Measurements from ENCODE around the gene AATK. TPM values are rescaled to one million over a fixed set of nuclear protein-coding genes. Genes with fewer than 3 reads are reported as not detected.

Gene AATK
- total and polyA plus RNA-seq, 2 experiments from 2014 or later, result 1.1 to 5.0 TPM

DNA sequence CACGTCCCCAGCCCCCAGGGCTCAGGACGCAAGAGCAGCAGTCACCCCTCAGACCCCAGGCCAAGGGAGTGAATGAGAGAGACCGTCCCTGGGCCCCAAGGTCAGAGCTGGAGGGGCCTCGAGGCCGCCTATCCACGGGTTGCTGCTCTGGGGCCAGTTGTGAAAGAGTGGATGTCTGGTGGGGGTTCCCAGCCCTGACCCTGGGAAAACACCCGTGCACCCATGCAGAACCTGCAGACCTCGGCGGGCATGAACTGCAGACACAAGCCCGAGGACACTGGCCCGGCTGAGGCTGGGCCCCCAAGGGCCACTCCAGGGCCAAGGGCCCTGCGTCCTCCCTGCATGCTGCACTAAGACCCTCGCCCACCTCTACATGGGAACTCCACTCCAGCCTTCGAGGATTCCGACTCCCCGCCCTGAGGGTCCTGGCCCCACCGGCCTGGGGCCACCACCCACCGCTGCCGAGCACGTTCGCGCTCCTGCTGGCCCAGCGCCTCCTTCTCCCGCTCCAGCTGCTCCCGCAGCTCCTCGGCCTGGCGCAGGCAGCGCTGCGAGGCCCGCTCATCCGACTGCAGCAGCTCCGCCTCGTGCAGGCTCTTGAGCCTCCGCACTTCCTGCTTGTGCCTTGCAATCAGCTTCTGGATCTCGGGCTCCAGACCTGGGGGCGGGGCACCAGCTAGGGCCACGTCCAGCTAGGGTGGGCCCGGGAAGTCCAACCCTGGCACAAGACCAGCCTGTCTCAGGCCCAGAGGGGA lies 27.6 kb upstream of the AATK start:
- H3K4me1 Mint-ChIP-seq, result no peaks in the 10 kb centered on the region
- TF ChIP-seq STAT1 (IDR thresholded peaks at IDR 0.05; ENCODE audit: unreplicated experiment), result no peak
- no peak overlapping the region for H2AFZ ChIP-seq
- no peaks in the 10 kb centered on the region for H3K9me2 ChIP-seq (ENCODE audit: insufficient read depth)
- no peaks in the 10 kb centered on the region for H3K4me1 ChIP-seq (ENCODE audit: insufficient read depth)
- H3K27me3 ChIP-seq (ENCODE audit: insufficient read depth), result no peaks in the 10 kb centered on the region
- peaks cover 2% of the 10 kb centered on the region for H3K27me3 Mint-ChIP-seq (ENCODE audit: insufficient read depth, low read depth, poor library complexity)
- H3K9me3 Mint-ChIP-seq, result no peaks in the 10 kb centered on the region
- no peak overlapping the region for H3K4me3 Mint-ChIP-seq
- H3K27ac Mint-ChIP-seq, result no peak overlapping the region
- H4K20me1 ChIP-seq (replicated peaks; ENCODE audit: insufficient read depth), result no peaks in the 10 kb centered on the region
- DNase-seq (ENCODE audit: low spot score) (no peak), ATAC-seq (no peak)
- no peak overlapping the region for H3K4me3 ChIP-seq
- H3K36me3 ChIP-seq (ENCODE audit: insufficient read depth), result no peaks in the 10 kb centered on the region; the same call in 1 of the 2 replicates
- H3F3A ChIP-seq (replicated peaks; ENCODE audit: low read depth), result no peaks in the 10 kb centered on the region
- no peak overlapping the region for H3K27ac ChIP-seq (ENCODE audit: low read depth)
- H3K79me2 ChIP-seq (replicated peaks; ENCODE audit: insufficient read depth), result no peaks in the 10 kb centered on the region
- H3K4me2 ChIP-seq, result no peak overlapping the region
- H3K36me3 Mint-ChIP-seq (ENCODE audit: low read depth), result 0 out of 3 replicates have a peak, but pooled peaks cover 9% of the 10 kb centered on the region

DNA sequence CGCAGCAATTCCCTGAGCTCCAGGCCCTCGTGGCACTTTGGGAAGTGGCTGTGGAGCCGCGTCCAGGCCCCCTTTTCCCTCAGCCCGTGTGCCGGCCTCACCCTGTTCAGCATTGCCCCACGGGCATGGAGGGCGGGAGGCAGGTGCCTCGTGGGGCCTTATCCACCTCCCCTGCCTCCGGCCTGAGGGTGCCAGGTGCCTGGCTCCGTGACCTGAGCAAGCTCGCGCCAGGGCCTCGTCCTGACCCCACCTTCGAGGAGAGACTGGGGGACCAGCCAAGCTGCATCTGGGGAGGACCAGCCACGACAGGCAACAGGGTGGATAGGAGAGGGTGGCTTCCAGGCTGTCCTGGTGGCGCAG lies 27.0 kb upstream of the AATK start:
- no peak overlapping the region for H2AFZ ChIP-seq
- DNase-seq (ENCODE audit: low spot score) (no peak), ATAC-seq (no peak)
- no peaks in the 10 kb centered on the region for H3F3A ChIP-seq (replicated peaks; ENCODE audit: low read depth)
- no peak overlapping the region for H3K27ac ChIP-seq (ENCODE audit: low read depth)
- H3K79me2 ChIP-seq (replicated peaks; ENCODE audit: insufficient read depth), result no peaks in the 10 kb centered on the region
- Mint-ChIP-seq H3K4me3 (no peak overlapping the region), H3K4me1 (no peaks in the 10 kb centered on the region), H3K27ac (no peak overlapping the region), H3K27me3 (ENCODE audit: insufficient read depth, low read depth, poor library complexity) (peaks cover 2% of the 10 kb centered on the region), H3K9me3 (no peaks in the 10 kb centered on the region), H3K36me3 (ENCODE audit: low read depth) (0 out of 3 replicates have a peak, but pooled peaks cover 9% of the 10 kb centered on the region)
- no peak overlapping the region for H3K4me3 ChIP-seq
- no peak overlapping the region for H3K4me2 ChIP-seq
- no peaks in the 10 kb centered on the region for H3K27me3 ChIP-seq (ENCODE audit: insufficient read depth)
- no peaks in the 10 kb centered on the region for H3K9me2 ChIP-seq (ENCODE audit: insufficient read depth)
- H4K20me1 ChIP-seq (replicated peaks; ENCODE audit: insufficient read depth), result no peaks in the 10 kb centered on the region
- no peaks in the 10 kb centered on the region for H3K36me3 ChIP-seq (ENCODE audit: insufficient read depth)
- no peaks in the 10 kb centered on the region for H3K4me1 ChIP-seq (ENCODE audit: insufficient read depth)
- TF ChIP-seq, protein P1, sequence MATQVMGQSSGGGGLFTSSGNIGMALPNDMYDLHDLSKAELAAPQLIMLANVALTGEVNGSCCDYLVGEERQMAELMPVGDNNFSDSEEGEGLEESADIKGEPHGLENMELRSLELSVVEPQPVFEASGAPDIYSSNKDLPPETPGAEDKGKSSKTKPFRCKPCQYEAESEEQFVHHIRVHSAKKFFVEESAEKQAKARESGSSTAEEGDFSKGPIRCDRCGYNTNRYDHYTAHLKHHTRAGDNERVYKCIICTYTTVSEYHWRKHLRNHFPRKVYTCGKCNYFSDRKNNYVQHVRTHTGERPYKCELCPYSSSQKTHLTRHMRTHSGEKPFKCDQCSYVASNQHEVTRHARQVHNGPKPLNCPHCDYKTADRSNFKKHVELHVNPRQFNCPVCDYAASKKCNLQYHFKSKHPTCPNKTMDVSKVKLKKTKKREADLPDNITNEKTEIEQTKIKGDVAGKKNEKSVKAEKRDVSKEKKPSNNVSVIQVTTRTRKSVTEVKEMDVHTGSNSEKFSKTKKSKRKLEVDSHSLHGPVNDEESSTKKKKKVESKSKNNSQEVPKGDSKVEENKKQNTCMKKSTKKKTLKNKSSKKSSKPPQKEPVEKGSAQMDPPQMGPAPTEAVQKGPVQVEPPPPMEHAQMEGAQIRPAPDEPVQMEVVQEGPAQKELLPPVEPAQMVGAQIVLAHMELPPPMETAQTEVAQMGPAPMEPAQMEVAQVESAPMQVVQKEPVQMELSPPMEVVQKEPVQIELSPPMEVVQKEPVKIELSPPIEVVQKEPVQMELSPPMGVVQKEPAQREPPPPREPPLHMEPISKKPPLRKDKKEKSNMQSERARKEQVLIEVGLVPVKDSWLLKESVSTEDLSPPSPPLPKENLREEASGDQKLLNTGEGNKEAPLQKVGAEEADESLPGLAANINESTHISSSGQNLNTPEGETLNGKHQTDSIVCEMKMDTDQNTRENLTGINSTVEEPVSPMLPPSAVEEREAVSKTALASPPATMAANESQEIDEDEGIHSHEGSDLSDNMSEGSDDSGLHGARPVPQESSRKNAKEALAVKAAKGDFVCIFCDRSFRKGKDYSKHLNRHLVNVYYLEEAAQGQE (IDR thresholded peaks at IDR 0.05; ENCODE audit: unreplicated experiment), result no peak
- TF ChIP-seq POLR2AphosphoS5 (IDR thresholded peaks at IDR 0.05; ENCODE audit: low read depth), result no peak
- no peak for TF ChIP-seq ZNF114 (CRISPR knock-in tag; IDR thresholded peaks at IDR 0.05)
- TF ChIP-seq JUNB (IDR thresholded peaks at IDR 0.05; ENCODE audit: unreplicated experiment), result no peak
- TF ChIP-seq, protein P2, sequence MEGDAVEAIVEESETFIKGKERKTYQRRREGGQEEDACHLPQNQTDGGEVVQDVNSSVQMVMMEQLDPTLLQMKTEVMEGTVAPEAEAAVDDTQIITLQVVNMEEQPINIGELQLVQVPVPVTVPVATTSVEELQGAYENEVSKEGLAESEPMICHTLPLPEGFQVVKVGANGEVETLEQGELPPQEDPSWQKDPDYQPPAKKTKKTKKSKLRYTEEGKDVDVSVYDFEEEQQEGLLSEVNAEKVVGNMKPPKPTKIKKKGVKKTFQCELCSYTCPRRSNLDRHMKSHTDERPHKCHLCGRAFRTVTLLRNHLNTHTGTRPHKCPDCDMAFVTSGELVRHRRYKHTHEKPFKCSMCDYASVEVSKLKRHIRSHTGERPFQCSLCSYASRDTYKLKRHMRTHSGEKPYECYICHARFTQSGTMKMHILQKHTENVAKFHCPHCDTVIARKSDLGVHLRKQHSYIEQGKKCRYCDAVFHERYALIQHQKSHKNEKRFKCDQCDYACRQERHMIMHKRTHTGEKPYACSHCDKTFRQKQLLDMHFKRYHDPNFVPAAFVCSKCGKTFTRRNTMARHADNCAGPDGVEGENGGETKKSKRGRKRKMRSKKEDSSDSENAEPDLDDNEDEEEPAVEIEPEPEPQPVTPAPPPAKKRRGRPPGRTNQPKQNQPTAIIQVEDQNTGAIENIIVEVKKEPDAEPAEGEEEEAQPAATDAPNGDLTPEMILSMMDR (conservative IDR thresholded peaks at IDR 0.05; ENCODE audit: low read depth in 2 of 2), result no peak
- TF ChIP-seq EZH2 (IDR thresholded peaks at IDR 0.05; ENCODE audit: low read depth, unreplicated experiment), result no peak
- TF ChIP-seq, protein P3, sequence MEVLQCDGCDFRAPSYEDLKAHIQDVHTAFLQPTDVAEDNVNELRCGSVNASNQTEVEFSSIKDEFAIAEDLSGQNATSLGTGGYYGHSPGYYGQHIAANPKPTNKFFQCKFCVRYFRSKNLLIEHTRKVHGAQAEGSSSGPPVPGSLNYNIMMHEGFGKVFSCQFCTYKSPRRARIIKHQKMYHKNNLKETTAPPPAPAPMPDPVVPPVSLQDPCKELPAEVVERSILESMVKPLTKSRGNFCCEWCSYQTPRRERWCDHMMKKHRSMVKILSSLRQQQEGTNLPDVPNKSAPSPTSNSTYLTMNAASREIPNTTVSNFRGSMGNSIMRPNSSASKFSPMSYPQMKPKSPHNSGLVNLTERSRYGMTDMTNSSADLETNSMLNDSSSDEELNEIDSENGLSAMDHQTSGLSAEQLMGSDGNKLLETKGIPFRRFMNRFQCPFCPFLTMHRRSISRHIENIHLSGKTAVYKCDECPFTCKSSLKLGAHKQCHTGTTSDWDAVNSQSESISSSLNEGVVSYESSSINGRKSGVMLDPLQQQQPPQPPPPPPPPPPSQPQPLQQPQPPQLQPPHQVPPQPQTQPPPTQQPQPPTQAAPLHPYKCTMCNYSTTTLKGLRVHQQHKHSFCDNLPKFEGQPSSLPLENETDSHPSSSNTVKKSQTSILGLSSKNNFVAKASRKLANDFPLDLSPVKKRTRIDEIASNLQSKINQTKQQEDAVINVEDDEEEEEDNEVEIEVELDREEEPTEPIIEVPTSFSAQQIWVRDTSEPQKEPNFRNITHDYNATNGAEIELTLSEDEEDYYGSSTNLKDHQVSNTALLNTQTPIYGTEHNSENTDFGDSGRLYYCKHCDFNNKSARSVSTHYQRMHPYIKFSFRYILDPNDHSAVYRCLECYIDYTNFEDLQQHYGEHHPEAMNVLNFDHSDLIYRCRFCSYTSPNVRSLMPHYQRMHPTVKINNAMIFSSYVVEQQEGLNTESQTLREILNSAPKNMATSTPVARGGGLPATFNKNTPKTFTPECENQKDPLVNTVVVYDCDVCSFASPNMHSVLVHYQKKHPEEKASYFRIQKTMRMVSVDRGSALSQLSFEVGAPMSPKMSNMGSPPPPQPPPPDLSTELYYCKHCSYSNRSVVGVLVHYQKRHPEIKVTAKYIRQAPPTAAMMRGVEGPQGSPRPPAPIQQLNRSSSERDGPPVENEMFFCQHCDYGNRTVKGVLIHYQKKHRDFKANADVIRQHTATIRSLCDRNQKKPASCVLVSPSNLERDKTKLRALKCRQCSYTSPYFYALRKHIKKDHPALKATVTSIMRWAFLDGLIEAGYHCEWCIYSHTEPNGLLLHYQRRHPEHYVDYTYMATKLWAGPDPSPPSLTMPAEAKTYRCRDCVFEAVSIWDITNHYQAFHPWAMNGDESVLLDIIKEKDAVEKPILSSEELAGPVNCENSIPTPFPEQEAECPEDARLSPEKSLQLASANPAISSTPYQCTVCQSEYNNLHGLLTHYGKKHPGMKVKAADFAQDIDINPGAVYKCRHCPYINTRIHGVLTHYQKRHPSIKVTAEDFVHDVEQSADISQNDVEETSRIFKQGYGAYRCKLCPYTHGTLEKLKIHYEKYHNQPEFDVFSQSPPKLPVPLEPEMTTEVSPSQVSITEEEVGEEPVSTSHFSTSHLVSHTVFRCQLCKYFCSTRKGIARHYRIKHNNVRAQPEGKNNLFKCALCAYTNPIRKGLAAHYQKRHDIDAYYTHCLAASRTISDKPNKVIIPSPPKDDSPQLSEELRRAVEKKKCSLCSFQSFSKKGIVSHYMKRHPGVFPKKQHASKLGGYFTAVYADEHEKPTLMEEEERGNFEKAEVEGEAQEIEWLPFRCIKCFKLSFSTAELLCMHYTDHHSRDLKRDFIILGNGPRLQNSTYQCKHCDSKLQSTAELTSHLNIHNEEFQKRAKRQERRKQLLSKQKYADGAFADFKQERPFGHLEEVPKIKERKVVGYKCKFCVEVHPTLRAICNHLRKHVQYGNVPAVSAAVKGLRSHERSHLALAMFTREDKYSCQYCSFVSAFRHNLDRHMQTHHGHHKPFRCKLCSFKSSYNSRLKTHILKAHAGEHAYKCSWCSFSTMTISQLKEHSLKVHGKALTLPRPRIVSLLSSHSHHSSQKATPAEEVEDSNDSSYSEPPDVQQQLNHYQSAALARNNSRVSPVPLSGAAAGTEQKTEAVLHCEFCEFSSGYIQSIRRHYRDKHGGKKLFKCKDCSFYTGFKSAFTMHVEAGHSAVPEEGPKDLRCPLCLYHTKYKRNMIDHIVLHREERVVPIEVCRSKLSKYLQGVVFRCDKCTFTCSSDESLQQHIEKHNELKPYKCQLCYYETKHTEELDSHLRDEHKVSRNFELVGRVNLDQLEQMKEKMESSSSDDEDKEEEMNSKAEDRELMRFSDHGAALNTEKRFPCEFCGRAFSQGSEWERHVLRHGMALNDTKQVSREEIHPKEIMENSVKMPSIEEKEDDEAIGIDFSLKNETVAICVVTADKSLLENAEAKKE (CRISPR knock-in tag; IDR thresholded peaks at IDR 0.05), result no peak
- no peak for TF ChIP-seq EZH2phosphoT487 (IDR thresholded peaks at IDR 0.05; ENCODE audit: unreplicated experiment)
- no peak for TF ChIP-seq CREB1 (CRISPR knock-in tag; IDR thresholded peaks at IDR 0.05; ENCODE audit: low read depth)

All from GM23338 (cell line).